Myocyte (in vitro differentiated cells): ENCODE measurements around the gene CCDC152. TPM values are rescaled to one million over a fixed set of nuclear protein-coding genes. Genes with fewer than 3 reads are reported as not detected.
A peak's percentile ranks its signal among the peaks of the same experiment; 100 is the strongest.
"Not testable (repeated sequence)": the region's sequence is repeated elsewhere in the genome, so short reads cannot be mapped to it uniquely, and the experiment has no call there.

Source experiments
- DNase-seq: peaks from one replicate; pipeline ENCODE4 v3.0.0-alpha.2; 2012; ENCODE audit warnings: low read depth
- polyA plus RNA-seq: library from polyadenylated mRNA; unstranded; fragments of >200 nt; gene quantifications from one replicate; pipeline ENCODE4 v1.2.1, GENCODE V29; 2012; ENCODE audit warnings: missing spikeins
- total RNA-seq: library from RNA; depleted of rRNA; stranded (reverse); fragments of >200 nt; gene quantifications from 2 replicates; pipeline ENCODE4 v1.2.3, GENCODE V29; 2014

The CCDC152 gene, protein sequence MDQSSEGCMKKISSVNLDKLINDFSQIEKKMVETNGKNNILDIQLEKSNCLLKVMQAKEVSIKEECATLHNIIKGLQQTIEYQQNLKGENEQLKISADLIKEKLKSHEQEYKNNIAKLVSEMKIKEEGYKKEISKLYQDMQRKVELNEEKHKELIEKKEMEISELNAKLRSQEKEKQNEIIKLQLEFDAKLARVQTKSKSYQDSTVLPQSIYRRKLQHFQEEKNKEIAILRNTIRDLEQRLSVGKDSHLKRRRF
- total RNA-seq, result not detected in 2 replicates
- polyA plus RNA-seq, result 0.10 TPM

DNA sequence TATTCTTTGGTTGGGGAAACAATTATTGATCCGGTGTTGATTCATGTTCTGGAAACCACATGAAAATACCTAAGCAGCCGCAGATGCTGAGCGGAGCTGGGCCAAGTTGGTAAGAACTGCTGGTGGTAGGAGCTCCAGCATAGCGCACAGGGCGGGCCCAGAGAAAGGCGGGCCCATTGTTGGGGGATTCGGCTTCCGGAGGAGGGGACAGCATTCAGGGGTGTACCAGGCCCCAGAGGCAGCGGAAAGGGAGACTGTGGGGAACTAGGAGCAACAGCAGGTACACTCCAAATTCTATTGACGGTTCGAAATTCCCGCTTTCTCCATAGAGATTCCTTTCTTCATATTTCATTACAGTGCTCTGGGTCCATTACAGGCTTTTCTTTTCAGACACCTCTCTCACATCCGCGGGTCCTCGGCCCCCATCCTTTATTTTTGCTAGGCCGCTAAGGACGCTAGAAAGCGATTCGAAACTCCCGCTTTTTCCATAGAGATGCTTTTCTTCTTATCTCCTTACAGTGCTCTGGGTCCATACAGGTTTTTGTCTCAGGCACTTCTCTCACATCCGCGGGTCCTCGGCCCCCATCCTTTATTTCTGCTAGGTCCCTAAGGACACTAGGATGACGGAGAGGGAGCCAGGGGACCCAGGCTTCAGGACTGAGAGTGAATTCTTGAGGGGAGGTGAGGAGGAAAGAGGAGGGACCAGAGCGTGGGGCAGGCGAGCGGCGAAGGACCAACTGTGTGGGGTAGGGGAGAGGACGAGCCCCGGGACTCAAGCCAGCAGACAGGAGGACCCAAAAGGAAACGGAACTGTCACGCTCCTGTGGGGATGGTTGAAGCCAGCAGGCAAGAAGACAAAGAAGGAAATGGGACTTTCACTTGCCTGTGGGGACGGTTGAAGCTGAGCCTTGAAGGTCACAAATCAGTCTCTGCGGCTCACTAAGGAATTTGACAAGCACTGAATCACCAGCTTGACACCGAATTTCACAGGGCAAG, at the start of gene CCDC152:
Gene CCDC152, plus strand, starts transcription at position 213 of the 996 bp plus-strand sequence. CDS start 2,304 bp downstream, outside the sequence.
- peak; percentile 55 for DNase-seq

DNA sequence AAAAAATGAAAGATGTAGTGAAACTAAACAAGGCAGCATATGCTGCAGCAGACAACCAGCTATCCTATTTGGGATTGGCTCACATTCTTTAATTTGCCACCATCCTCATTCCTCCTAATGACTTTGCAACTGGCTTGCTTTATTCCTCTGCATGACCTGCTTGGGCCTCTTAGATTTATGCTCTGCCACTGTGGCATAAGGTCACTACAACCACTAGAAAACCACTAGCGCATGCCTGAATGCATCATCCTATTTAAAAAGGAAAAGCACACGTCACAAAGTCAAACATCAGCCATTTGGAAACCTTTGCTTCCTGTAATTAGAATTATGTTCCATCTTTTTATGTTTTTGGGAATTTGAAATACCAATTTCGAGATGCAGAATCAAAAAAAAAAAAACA, 40.8 kb upstream of the CCDC152 start:
- DNase-seq, result peak; percentile 83

DNA sequence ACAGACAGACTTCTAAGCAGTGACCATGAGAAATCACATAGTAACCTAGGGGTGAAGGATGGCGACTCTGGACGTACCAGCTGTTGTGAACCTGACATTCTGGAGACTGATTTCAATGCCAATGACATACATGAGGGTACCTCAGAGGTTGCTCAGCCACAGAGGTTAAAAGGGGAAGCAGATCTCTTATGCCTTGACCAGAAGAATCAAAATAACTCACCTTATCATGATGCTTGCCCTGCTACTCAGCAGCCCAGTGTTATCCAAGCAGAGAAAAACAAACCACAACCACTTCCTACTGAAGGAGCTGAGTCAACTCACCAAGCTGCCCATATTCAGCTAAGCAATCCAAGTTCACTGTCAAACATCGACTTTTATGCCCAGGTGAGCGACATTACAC, 38.0 kb upstream of the CCDC152 start:
- peak; percentile 50 for DNase-seq

GRCh38 chr5:42719034-42719433, 37.6 kb upstream of the CCDC152 start:
- no peak for DNase-seq

GRCh38 chr5:42720251-42720650, 36.4 kb upstream of the CCDC152 start:
- no peak for DNase-seq

DNA sequence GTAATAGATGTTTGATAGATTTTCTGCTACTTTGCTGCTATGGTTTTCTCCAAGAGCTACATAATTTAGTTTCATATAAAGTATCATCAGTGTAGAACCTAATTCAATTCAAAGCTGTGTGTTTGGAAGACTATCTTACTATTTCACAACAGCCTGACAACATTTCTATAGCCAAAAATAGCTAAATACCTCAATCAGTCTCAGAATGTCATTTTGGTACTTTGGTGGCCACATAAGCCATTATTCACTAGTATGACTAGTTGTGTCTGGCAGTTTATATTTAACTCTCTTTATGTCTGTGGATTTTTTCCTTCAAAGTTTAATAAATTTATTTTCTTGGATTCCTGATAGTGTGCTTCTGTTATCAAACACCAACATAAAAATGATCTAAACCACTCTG, 35.1 kb upstream of the CCDC152 start:
- DNase-seq, result no peak

DNA sequence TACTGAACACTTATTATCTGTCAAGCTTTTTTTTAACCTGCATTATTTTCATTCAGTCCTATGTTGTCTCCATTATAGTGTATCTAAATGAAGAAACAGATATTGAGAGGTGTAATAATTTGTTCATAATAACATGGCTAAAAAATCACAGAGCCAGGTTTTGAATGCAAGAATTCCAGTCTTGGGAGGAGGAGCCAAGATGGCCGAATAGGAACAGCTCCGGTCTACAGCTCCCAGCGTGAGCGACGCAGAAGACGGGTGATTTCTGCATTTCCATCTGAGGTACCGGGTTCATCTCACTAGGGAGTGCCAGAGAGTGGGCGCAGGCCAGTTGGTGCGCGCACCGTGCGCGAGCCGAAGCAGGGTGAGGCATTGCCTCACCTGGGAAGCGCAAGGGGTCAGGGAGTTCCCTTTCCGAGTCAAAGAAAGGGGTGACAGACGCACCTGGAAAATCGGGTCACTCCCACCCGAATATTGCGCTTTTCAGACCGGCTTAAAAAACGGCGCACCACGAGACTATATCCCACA, 22.0 kb upstream of the CCDC152 start:
- not testable (repeated sequence) for DNase-seq

GRCh38 chr5:42740920-42741319, 15.7 kb upstream of the CCDC152 start:
- DNase-seq, result no peak

DNA sequence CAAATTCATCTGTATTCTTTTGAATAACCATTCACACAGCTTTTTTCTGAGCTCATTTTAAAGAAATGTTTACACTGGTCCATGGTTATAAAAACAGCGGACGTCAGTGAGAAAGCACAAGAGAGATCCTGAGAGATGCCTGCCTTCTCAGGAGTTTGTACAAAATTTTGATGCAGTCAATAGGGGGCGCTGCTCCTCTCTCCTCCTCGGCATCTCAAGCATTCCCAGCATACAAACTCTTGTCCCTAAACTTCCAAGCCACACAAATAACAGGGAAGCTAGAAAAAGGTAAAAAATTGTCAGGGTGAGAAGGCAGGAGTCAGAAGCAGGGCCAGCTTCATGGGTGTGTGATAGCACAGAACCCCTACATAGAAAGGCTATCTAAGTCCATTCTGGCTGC, 11.2 kb upstream of the CCDC152 start:
- DNase-seq, result no peak

- no peak for DNase-seq
These were observed 10.8 kb upstream of the CCDC152 start for GRCh38 chr5:42745856-42746255.

DNA sequence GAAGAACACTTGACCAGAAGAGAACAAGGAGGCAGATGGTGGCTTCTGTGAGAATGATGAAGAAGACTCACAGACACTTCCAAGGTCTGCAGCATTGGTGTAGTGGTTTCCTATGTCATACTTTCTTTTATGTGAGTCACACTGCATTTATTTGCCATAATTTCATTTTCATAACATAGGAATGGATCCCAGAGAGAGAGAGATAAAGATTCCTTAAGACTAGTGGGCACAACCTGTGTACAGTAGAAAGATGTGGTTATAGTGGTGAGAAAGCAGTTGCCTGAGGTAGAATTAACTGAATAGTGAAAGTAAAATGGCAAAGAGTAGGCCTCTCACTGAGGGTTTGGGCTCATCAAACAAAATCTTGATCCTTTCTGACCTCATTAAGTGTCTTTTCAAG, 7.6 kb upstream of the CCDC152 start:
- DNase-seq, result no peak

GRCh38 chr5:42750507-42750906, 6.1 kb upstream of the CCDC152 start:
- DNase-seq, result no peak

DNA sequence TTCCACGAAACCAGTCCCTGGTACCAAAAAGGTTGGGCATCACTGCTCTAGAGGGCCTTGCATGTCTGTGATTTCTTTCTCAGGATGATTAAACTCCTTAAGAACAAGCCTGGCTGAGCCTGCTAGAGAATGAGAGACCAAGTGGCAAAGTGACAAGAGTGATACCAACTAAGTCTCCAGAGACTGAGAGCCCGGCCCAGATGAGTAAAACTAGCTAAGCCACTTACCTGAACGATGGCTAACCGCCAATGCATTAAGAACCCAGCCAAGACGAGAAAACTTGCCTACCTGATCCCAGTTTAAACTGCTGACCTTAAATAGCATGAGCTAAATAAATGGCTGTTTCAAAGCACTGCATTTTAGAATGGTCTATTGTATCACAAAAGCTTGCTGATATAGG, 5.6 kb upstream of the CCDC152 start:
- no peak for DNase-seq

- DNase-seq, result no peak
These were observed 3.5 kb upstream of the CCDC152 start for GRCh38 chr5:42753099-42753498.

DNA sequence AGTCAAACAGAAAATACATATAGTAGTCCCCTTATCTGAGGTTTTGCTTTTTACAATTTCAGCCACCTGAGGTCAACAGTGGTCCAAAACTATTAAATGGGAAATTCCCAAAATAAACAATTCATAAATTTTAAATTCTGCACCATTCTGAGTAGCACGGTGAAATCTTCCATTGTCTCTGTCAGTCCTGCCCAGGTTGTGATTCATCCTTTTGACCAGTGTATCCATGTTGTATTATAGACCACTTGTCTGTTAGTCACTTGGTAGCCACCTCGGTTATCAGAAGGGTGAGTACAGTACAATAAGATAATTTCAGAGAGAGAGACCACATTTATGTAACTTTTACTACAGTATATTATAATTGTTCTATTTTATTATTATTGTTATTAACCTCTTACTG, 2.8 kb downstream of the CCDC152 start:
- DNase-seq, result no peak

DNA sequence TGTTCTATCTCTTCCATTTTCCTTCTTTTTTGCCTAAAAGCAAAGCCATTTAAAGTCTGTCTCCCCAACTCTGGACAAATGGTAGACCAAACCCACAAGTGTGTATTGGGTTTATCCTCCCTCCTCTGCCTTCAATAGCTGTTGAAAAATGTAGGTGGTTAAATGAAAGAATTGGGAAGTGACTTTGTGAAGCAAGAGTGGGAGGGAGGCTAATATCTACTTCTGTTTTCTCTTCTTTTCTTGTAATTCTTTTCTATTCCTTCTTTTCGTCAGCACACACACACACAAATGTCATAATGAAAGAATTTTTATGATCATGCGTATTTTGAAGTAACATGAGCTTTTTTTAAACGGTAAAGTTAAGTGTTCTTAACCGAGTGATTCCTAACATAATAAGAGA, 3.8 kb downstream of the CCDC152 start:
- DNase-seq, result no peak

DNA sequence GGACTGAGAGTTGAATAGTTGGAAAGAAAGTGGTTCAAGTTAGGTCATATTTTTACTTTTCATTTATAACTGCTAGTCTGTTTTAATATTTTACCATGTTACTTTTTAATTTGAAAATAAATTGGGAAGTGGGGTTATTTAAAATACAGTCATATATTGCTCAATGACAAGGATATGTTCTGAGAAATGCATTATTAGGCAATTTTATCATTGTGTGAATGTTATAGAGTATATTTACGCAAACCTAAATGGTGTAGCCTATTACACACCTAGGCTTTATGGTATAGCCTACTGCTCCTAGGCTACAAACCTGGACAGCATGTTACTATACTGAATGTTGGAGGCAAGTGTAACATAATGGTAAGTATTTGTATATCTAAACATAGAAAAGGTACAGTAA, 5.2 kb downstream of the CCDC152 start:
- DNase-seq, result no peak

DNA sequence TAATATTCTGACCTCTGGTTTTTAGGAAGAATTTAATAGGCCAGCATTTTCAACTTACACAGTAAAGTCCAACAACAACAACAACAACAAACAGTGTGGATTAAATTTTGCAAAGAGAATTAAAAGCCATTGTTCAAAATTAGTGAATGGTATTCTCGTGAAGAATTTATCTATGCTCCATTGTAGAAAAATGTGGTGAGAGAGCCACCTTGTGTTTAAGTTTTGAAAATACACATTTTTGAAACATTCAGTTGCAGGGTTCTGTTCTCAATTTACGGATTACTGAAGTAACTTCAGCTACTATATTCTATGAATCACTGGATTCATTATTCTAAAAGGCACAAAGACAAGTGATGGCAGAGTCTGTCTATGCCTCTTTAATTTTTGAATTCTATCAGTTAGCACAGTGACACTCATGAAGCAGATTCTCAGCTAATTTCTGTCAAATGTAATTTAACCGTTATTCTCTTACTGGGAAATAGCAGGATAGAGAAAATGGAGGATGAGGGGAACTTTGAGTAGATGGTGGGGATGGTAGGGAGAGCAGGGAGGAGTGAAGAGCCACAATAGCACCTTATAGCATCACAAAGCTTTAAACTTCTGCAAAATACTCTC, 11.0 kb downstream of the CCDC152 start:
- peak; percentile 56 for DNase-seq

- DNase-seq, result no peak
These were observed 11.5 kb downstream of the CCDC152 start for GRCh38 chr5:42768106-42768504.

DNA sequence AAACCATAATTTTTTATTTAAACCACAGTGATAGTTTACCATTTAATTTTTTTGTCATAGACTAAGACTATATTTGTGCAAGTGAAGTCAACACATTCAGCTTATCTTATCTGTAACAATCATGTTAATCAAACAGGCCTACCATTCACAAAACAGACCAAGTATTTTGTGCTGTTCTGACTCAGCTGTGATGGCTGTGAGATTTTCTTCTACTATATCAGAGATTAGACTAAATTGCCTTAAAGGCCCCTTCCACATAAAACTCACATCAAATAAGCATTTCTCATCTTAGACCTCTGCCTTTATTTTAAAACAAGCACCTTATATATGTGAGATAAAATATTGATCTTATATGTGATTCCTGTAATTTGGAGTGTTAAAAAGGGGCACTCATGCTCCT, 13.4 kb downstream of the CCDC152 start:
- DNase-seq, result no peak

DNA sequence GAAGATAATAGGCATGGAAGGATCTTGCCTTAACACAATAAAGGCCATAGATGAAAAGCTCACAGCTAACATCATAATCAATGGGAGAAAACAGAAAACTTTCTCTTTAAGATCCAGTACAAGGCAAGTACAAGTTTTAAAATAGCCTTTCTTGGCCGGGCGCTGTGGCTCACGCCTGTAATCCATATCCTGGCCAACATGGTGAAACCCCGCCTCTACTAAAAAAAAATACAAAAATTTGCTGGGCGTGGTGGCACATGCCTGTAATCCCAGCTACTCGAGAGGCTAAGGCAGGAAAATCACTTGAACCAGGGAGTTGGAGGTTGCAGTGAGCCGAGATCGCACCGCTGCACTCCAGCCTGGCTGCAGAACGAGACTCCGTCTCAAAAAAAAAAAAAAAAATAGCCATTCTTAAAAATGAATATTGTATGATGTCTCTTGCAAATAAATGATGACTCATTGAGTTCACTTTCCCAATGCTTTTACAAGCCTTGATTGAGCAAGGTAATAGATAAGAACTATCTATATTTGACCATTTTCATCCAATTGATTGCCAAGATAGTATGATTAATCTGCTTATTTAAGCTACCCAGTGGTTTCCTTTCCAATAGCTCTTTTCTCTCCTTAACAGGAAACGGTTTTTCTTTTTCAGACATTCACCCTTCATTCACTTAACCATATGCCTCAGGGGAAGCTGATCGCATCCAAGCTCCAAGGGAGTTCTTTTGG, 15.8 kb downstream of the CCDC152 start:
- no peak for DNase-seq
